Medulla oblongata (tissue), 1 donor: ENCODE measurements around the gene CFAP251.
"Not testable (repeated sequence)": the region's sequence is repeated elsewhere in the genome, so short reads cannot be mapped to it uniquely, and the experiment has no call there.

ENCODE experiments used
- DNase-seq: peaks from one replicate; pipeline ENCODE4 v3.0.0-alpha.2; 2015; ENCODE audit errors: extremely low spot score

The CFAP251 gene

GRCh38 chr12:121911824-121912585 is 6.4 kb upstream of the CFAP251 start:
- DNase-seq = no peak

- DNase-seq = no peak
Observed at GRCh38 chr12:121915841-121916321, 2.5 kb upstream of the CFAP251 start.

DNA sequence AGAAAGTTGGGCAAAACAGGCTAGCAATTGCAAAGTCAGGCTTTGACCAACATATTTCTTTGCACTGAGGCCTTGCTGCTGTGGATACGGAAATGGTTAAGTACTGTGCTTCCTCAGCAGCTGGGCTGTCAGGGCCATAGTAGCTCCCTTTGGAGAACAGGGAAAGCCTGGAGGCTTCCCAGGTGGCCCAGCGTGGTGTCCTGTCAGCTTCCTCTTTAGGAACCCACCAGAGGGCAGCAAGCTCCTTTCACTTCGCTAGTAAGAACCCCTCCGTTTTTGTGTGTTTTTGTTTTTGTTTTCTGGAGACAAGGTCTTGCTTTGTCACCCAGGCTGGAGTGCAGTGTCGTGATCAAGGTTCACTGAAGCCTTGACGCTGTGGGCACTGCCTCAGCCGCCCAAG is 1.7 kb upstream of the CFAP251 start:
- DNase-seq = no peak

GRCh38 chr12:121918679-121919038 is 267 bp downstream of the CFAP251 start:
- no peak for DNase-seq

GRCh38 chr12:121921066-121921465 is 2.7 kb downstream of the CFAP251 start:
- no peak for DNase-seq

DNA sequence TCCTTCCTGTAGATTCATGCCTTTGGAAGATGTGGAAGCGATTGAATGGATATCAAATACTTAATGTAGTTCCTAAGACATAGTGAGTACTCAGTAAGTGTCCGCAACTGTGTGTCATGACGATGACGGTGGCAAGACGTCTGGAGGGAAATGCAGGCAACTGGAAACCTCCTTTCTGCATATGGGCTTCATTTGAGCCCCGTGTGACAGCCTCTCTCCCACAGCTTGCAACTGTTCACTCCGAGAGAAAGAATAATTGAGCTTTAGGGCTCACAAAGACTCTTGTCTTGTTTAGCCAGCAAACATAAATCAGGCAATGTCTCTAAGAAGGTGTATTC is 6.9 kb downstream of the CFAP251 start:
- peak; percentile 27 for DNase-seq

DNA sequence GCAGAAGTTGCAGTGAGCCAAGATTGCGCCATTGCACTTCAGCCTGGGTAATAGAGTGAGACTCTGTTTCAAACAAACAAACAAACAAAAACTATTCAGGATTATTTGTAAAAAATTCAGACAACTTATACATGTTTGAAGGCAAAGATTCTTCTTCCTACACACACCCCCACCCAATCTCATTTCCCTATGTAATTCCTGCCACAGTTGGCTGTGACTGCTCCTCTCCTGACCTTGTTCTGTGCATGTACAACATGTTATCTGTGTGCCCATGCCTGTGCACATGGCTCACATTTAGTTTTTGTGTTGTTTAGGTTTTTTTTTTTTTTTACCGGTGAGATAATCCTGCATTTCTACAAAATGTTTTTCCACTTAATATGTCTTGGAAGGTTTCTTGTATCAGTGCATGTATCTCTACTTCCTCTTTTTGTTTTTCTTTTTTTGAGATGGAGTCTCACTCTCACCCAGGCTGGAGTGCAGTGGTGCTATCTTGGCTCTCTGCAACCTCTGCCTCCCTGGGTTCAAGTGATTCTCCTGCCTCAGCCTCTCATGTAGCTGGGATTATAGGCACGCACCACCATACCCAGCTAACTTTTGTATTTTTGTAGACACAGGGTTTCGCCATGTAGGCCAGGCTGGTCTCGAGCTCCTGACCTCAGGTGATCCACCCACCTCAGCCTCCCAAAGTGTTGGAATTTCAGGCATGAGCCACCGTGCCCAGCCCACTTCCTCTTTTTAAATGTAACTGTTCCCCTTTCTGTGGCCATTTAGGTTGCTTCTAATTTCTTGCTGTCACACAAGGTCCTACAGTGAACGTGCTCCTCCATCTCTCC is 8.7 kb downstream of the CFAP251 start:
- DNase-seq = peak; percentile 9

- no peak for DNase-seq
Observed at GRCh38 chr12:121927813-121928212, 9.4 kb downstream of the CFAP251 start.

DNA sequence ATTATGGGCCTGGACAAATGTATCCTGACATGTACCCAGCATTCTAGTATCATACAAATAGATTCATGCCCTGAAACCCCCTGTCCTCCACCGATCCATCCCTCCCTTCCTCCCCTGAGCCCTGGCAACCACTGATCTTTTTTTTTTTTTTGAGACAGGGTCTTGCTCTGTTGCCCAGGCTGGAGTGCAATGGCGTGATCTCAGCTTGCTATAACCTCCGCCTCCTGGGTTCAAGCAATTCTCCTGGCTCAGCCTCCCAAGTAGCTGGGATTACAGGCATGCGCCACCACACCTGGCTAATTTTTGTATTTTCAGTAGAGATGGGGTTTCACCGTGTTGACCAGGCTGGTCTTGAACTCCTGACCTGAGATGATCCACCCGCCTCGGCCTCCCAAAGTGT is 11.2 kb downstream of the CFAP251 start:
- DNase-seq = not testable (repeated sequence)

- DNase-seq = no peak
Observed at GRCh38 chr12:121930862-121931261, 12.5 kb downstream of the CFAP251 start.

- no peak for DNase-seq
Observed at GRCh38 chr12:121932176-121932536, 13.8 kb downstream of the CFAP251 start.

DNA sequence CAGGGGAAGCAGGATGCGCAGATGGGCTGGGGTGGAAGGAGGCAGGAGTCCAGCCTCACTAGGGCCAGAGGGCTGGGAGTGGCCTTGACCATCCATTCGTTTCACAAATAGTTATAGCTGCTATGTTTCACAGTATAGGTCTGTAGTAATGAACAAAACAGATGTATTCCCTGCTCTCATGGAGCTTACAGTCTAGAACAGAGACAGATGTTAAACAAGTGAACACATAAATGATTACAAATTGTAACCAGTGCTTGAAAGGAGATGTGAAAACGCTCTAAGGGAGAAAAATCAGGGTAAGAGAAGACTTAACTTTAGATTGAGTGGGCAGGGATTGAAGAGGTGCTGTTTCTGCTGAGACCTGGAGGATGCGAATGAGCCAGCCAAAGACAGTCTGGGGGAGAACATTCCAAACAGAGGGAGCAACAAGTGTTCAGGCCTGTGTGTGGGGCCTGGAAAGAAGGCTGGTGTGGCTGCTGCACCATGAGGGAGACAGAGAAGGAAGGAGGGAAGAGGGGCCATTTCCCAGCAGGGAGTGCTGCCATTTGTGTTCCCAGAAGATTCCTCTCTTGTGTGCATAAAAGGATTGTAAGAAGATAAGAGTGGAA is 14.6 kb downstream of the CFAP251 start:
- DNase-seq = no peak

DNA sequence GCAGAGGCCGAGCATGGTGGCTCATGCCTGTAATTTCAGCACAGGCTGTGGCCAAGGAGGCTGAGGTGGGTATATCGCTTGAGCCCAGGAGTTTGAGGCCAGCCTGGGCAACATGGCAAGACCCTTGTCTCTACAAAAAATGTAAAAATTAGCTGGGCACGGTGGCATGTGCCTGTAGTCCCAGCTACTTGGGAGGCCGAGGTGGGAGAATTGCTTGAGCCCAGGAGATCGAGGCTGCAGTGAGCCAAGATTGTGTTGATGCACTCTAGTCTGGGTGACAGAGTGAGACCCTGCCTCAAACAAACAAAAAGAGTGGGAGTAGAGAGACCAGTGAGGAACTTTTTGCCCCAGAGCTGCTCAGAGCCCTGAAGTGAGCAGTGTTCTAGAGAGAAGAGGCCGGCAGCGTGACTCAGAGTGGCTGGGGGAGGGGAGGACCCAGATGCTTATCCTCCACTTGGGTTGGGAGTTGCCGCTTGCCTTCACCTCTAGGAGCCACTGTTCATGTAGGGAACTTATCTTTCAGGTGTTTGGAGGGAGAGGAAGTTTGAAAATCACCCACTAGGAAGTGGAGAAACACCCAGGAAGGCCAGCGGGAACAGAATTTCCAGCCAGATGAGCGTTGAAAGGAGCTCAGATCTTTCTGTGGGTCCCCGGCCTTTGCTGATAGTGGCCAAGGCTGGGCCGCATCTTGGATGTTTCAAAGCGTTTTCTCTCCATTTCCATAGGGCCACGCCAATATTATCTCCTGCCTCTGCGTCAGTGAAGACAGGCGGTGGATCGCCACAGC is 15.3 kb downstream of the CFAP251 start:
- no peak for DNase-seq

- DNase-seq = no peak
Observed at GRCh38 chr12:121934309-121934664, 15.9 kb downstream of the CFAP251 start.

DNA sequence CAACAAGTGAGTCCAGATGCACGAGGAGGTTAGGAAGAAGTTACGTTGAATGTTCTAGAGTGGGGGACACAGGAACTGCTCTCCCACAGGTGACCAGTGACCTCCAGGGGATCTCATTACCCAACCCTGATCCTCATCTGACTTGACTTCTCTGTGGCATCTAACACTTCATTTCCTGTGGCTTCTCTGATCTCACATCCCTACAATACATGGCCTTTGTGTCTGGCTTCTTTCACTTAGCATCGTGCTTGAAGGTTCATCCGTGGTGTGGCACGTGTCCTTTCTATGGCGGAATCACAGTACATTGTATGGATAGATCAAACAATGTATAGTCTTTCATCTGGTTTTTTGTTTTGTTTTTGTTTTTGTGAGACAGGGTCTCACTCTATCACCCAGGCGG is 19.3 kb downstream of the CFAP251 start:
- no peak for DNase-seq

DNA sequence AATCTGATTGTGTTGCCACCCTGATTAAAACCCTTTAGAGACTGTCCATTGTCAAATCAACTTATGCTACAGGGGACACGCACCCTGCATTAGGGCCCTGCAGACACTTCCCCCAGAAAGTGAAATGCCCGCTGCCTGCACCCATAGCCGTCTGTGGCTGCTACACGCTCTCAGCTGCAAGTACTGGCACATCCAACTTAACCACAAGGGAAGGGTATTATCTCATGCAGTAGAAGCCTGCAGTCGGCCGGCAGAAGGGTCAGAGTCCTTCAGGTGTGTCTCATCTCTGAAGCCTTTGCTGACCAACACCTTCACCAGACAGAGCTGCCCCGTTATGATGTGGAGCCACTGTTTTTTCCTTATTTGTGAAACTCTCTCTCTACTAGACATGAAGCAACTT is 20.8 kb downstream of the CFAP251 start:
- peak; percentile 37 for DNase-seq

DNA sequence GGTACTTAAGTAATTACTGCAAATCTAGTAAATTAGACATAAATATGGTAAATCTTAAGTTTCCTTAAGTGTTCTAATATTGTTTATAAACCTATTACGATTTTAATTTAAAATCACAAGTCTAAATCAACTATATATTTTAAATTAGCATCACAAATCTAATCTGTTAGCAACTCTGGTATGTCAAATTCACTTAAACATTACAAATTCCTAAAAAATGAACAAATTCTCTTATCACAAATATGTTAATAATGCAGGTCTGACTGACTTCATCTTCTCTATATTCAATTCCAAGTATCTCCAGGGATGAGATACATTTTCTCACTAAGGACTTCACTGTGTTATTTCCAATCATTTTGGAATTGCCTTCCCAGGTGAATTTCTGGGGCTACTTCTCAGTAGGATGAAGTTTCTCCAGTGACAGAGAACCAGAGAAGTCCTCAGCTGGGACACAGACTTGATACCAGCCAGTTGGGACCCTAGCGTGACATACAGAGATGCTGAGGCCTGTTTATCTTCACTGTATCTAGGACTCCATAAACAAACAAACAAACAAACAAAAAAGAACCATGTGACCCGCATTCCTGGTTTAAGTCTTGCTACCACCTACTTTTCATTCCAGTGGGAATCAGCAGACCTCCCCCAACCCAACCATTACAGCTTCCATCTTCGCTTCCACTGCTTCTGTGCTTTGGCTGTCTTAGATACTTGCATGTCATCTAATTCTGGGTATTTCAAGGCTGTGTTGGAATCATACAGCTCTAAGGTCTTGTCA is 21.8 kb downstream of the CFAP251 start:
- no peak for DNase-seq

- no peak for DNase-seq
Observed at GRCh38 chr12:121942145-121942718, 23.8 kb downstream of the CFAP251 start.

DNA sequence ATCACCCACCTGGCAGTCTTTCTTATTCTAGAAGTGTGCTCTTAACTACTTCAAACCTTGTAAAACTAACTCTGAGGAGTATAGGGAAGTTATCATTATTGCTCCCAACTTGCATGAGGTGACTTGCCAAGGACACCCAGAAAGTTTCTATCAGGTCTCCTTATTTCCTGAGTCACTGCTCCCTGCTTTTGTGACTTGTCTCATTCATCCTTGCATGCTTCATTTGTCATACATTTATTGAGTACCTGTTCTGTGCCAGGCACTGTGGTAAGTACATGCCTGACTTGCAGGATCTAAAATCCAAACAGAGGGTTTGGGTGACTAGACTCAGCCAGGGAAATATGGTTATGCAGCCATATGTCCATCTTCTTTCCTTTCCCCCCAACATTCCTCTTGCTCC is 25.5 kb downstream of the CFAP251 start:
- DNase-seq = no peak

DNA sequence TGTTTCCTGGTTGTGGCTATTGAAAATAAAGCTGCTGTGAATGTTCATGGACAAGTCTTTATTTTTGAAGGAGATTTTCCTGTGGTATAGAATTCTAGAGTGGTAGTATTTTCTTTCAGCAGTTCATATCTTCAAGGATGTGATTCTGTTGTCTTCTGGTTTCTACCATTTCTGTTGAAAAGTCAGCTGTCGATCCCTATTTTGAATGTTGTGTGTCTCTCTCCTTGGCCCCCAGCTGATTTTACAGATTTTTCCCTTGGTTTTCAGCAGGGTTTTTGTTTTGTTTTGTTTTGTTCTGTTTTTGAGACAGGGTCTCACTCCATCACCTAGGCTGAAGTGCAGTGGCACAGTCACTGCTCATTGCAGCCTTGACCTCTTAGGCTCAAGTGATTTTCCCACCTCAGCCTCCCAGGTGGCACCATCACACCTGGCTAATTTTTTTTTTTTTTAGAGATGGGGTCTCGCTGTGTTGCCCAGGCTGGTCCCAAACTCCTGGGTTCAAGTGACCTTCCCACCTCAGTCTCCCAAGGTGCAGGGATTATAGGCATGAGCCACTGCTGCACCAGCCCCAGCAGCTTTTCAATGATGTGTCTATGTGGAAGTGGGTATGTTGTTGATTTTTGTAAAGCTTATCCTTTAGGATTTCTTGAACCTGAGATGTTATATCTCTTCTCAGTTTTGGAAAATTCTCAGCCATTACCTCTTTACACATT is 28.1 kb downstream of the CFAP251 start:
- no peak for DNase-seq
